ENCODE measurements around the gene FAM9C.
"Not testable (repeated sequence)": the region's sequence is repeated elsewhere in the genome, so short reads cannot be mapped to it uniquely, and the experiment has no call there.

Gene FAM9C

DNA sequence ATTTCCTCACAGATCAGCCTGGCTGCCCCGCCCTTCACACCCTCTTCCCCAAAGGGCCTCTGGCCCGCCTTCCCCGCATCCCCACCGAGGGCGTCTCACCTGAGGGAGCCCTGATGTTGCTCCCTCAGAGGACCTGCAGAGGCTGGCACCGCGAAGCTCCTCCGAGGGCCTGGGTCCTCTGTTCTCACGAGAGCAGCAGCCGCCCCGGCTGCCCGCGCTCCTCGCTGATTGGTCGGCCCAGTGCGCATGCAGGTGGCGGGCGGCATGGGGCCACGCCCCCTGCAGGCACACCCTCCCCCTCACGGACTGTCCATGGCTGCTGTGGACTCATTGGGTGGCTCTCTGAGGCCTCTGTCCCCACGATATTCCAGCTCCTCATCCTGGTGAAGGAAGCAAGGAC, at the start of gene FAM9C:
Gene FAM9C (minus strand): TSS at position 180 of the 400 bp plus-strand sequence. CDS start 831 bp downstream, outside the sequence.
- FAIRE-seq, result no peak

- FAIRE-seq, result no peak
Measured at GRCh38 chrX:13093529-13094140, 49.2 kb upstream of the FAM9C start.

DNA sequence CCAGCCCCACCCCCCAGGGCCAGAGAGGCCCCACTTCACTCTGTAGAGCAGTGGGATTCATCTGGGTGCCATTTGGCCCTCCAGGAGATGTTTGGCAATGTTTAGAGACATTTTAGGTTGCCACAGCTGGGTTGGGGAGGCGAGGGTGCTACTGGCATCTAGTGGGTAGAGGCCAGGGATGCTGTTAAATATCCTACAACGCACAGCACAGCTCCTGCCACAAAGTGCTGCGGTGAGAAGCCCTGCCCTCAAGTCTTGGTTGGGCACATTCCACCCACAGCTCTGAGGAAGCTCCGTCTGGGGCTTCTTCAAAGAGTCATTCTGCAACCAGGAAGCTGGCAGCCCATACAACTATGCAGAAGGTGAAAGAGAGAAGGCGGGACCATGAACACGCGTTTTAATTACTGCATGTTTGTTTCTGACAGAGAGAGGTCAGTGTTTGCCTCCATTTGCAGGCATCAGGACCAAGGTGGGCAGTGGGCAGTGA, 48.1 kb upstream of the FAM9C start:
- no peak for FAIRE-seq

GRCh38 chrX:13091111-13091765, 46.8 kb upstream of the FAM9C start:
- no peak for FAIRE-seq

- FAIRE-seq, result no peak
Measured at GRCh38 chrX:13090339-13091110, 46.1 kb upstream of the FAM9C start.

DNA sequence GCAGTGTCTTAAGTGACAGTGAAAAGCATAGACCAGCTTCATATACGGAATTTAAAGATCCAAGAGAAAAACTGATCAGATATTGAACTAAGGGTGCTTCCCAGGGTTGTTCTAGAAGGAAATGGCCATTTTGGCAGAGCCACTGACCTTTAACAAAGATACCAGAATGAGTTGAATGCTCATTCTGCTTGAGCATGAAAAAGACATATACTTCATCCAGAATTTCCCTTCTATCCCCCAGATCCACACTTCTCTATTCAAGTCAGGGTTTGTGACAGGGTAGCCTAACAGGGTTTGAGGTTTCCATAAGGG, 45.6 kb upstream of the FAM9C start:
- FAIRE-seq, result no peak

- no peak for FAIRE-seq
Measured at GRCh38 chrX:13088156-13088487, 43.7 kb upstream of the FAM9C start.

DNA sequence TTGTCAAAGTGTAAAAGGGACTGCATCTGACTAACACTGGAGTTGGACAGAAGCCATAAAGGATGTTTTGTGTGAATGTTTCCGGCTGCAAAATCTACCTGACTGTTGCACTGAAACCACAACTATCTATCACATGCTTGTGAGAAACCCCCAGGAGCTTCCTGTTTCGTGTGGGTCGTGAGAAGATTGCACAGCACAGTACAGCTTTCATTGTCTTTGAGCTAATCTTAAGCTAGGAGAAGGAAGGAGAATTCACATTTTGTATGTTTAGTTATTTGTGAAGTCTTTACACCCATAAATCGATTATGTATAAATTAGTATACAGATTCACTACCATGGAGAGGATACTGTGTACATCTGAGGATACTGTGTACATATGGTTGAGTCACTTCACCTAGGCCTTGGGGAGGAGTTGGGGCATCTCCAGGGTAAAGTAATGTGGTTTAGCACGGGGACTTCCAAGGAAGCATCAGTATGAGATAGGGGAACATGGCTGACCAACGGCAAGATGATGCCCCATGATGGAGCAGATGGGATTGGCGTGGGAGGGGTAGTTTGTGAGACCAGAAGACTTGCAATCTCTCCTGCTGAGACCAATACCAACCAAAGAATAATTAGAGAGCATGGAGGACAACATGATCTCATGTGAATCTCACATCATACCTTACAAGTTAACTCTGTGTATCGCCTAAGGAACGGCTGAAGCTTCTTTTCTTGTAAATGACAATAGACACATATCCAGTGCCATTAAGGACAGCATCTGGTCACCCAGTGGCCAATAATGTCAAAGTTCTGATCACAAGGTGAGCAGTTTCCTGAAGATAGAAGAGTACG, 43.1 kb upstream of the FAM9C start:
- FAIRE-seq, result no peak

- FAIRE-seq, result not testable (repeated sequence)
Measured at GRCh38 chrX:13086793-13087321, 42.4 kb upstream of the FAM9C start.

DNA sequence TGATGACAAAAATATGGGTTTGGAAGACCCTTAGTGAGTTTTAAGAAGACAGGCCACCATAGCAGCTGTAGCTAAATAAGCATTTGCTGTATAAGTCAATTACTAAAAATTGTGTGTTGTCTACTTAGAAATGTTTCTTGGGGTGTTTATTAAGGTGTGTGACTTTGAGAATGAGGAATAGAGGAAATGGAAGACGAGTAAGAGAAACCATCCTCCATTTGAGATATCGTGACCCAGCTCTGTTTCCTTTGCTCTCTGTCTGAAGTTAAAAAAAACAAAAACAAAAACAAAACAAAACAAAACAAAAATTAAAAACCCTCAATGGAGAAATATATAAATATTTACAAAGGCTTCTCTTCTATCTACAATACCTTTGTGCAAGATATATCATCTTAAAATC, 41.7 kb upstream of the FAM9C start:
- no peak for FAIRE-seq

DNA sequence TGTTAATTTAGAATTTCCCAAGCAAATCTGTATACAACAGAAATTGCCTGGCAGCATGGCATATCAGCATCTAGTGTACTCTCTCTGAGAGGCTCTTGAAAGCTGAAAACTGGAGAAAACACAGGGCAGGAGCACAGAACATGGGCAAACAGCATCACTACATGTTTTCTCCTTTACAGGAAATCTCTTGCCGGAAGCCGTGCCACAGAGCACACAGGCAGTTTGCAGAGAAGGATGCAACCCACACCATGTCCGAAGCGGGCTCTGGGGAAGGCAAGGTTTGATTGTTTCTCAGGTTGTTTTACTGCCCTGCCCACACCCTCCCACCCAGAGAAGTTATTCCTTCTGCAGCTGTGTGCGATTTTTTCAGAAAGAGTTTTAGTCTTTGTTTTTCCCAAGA, 41.1 kb upstream of the FAM9C start:
- no peak for FAIRE-seq

GRCh38 chrX:13084611-13085010, 40.2 kb upstream of the FAM9C start:
- FAIRE-seq, result no peak

DNA sequence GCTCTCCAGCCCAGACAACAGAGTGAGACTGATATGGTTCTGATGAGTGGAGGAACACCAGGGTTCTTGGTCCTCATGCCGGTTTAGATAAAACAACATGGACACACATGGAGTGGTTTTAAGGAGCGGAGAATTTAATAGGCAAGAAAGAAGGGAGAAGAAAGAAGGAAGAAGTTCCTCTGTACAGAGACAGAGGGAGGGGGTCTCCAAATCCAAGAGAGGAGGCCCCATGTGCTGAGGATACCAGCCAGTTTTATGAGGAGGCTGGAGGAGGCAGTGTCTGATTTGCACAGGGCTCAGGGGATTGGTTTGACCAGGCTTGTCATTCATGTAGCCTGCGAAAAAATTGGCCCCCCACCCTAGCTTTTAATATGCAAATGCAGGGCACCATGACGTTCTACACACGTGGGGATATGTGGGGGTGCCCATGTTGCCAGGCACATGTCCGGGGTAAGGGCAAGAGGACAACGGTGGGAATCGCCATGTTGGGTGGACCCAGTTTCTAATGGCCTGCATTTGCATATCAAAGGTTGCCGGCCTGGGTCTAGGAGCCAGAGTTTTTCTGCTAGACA, 39.4 kb upstream of the FAM9C start:
- FAIRE-seq, result not testable (repeated sequence)

DNA sequence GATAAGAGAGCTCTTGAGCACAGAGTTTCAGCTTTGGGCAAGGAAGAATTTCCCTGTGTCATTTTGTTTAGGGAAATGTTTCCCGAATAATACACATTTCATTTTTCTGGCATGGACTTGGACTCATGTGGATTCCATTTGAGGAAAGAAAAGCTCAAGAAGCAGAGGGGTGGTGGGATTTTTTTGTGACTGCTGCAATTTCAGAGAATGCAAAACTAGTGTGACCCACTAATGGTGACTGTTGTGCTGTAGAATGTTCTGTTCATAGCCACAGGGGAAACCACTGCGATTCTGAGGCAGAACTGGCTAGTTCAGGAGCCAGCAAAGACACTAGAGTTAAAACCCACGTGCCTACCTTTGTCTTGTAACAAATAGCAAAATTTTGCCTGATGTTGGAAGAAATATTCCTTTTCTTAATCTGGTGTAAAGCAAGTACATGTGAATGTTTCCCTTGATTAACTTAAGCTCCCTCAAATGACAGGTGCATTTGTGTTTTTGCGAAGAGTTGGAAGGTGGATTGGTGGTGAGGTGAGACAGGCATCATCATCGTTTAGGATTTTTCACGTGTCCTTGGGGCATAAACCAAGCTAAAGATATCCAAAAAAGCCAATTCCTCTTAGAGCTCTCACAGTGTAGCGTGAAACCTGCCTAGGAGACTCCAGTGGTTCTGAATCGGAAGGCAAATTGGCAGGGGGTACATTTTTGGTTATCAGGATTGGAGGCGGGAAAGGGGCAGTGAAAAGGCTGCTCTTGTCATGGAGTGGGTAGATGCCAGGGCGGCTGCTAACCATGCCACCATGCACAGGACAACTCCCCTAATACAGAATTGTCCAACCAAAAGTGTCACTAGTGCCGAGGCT, 38.0 kb upstream of the FAM9C start:
- FAIRE-seq, result no peak

- FAIRE-seq, result no peak
Measured at GRCh38 chrX:13081395-13082205, 37.2 kb upstream of the FAM9C start.

DNA sequence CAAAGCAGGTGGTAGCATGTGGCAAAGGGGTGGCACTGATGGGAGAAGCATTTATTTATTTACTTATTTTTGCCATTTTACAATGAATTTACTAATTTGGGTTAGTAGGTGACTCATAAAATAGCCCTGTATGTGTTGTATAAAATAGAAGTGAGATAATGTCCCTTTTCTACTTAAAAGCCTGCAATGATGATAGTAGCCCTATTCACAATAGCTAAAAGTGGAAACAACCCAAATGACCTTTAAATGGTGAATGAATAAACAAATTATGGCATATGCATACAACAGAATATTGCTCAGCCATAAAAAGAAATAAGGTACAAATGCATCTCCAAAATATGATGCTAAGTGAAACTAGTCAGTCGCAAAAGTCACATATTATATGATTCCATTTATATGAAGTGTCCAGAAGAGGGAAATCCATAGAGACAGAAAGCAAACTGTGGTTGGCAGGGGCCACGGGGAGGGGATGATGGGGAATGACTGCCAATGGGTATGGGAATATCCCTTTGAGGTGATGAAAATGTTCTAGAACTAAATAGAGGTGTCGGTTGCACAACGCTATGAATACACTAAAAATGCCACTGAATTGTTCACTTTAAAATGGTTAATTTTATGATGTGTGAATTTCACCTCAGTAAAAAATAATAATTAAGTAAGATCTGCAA, 35.8 kb upstream of the FAM9C start:
- FAIRE-seq, result no peak

- no peak for FAIRE-seq
Measured at GRCh38 chrX:13078739-13079444, 34.5 kb upstream of the FAM9C start.

GRCh38 chrX:13077168-13077567, 32.7 kb upstream of the FAM9C start:
- no peak for FAIRE-seq

DNA sequence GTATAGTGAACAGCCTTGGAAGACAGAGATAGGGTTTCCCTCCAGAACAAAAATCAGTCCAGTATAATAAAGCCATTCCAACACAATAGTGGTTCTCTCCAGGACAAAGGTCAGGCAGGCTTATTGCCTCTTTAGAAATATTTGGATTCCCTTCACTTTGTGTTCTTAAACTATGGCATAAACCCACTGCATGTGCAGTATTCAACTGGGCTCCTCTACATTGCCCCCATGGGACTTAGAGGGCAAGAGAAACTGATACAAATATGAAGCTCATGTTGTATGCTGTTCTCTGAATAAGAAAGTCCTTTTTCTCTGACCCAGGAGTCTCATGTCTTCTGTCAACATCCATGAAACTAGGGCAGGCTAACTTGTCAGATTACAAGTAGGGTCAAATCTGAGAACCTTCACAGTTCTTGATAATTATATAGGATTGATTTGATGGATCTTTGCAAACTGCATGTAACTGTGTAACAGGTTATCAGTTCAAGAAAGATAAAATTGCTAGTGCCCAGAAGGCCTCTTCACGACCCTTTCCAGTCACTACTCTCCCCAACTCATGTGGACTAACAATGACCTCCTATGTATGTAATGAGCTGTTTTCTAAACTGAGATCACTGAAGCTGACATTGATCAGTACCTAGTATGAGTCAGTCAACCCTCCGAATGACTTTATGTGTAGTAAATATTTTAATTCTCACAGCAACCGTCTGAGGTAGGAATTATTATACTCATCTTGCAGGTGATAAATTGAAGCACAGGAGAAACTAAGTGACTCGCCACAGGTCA, 31.9 kb upstream of the FAM9C start:
- no peak for FAIRE-seq
